Fibroblast of peridontal ligament (primary cell): Measurements from ENCODE around the gene ZNF37A.
"Not testable (repeated sequence)": the region's sequence is repeated elsewhere in the genome, so short reads cannot be mapped to it uniquely, and the experiment has no call there.

Experiments used
- DNase-seq: peaks from one replicate; pipeline ENCODE4 v3.0.0-alpha.2; 2010; ENCODE audit errors: extremely low read depth

Gene ZNF37A

DNA sequence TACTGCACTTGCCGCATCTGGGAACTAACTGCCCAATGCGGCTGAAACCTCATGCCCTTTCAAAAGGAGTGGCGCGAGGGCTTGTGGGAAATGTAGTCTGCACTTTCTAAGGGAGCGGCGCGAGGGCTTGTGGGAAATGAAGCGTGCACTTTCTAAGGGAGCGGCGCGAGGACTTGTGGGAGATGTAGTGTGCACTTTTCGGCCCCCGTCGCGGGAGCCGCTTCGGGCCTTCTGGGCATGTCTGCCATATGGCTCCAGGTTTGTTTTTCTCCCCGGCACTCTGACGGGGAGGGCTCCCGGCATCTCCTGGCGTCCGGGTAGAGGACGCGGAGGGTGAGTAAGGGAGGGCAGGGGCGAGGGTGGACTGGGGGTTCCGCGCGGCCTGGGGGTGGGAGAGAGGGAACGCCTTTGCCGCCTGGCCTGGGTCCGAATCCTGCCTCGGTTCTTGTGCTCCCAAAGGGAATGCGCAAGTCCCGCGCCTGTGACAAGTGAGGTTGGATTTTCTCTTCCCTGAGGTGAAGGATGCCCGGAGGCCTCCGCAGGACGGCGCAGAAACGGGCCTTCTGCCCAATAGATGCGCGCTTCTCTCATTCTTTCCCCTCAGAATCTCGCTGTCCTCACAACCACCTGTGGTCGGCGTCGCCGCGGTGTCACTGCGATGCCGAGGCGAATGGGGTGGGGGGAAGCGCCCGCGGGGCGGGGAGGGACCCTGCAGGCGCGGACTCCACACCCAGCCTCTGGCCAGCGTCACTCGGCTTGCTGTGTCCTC lies at the start of gene ZNF37A:
ZNF37A (plus strand) TSS at position 180 of the 769 bp plus-strand sequence. CDS start 2,281 bp downstream, outside the sequence.
- peak; percentile 95 for DNase-seq

DNA sequence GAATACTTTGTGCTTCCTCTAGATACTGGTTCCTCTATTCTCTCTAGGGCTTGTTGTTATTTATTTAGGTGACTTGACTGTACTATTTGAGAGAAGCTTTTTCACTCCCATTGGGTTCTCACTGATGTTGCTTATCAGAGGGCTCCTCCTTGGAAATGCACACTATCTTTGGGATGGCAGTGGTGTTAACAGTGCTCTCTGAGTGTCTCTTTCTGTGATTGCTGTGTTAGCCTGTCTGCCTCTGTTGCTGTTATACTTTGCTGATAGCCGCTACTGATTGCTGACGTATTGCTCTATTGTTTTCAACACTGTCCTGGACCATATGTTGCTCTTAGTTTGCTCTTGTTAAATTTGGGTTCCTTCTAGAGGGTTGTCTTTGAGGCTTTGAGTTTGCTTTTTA lies 49.0 kb upstream of the ZNF37A start:
- DNase-seq, result no peak

DNA sequence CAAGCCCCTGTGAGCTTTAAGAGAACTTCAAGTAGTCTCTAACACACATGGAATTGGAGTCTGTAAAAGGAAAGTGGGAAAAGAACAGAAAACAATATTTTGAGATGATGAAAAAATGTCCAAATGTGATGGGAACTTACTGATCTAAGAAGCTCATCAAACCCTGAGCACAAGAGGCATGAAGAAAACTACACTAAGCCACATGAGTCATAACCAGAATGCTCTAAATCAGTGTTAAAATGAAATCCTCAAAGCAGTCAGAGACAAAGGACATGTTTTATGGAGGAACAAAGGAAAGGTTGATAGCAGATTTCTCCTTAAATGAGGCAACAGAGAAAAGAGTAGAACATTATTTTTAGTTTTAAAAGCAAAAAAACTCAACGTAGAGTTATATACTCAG lies 46.5 kb upstream of the ZNF37A start:
- peak; percentile 4 for DNase-seq

DNA sequence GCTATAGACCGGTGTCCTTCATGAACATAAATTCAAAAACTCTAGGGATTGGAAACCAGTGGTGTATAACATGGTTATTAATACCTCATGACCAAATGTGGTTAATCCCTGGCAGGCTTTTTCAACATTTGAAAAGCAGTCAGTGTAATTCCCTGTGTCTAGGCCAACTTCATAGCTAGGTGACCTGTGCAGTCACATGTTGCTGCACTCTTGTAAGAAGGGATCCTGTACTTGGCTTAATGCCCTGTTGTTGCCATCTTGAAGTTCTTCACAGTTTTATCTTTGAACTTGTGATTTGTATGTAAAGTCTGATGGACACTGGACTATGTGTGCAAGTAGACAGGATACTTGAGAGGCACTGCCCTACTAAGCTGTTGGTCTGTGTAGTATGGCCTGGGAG lies 43.9 kb upstream of the ZNF37A start:
- no peak for DNase-seq

DNA sequence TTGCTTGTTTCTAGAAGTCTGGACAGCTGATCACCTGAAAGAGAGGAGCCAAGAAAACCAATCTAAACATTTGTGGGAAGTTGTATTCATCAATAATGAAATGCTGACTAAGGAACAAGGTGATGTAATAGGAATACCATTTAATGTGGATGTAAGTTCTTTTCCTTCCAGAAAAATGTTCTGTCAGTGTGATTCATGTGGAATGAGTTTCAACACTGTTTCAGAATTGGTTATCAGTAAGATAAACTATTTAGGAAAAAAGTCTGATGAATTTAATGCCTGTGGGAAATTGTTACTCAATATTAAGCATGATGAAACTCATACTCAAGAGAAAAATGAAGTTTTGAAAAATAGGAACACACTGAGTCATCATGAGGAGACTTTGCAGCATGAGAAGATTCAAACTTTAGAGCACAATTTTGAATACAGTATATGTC lies 39.8 kb upstream of the ZNF37A start:
- DNase-seq, result peak; percentile 86

DNA sequence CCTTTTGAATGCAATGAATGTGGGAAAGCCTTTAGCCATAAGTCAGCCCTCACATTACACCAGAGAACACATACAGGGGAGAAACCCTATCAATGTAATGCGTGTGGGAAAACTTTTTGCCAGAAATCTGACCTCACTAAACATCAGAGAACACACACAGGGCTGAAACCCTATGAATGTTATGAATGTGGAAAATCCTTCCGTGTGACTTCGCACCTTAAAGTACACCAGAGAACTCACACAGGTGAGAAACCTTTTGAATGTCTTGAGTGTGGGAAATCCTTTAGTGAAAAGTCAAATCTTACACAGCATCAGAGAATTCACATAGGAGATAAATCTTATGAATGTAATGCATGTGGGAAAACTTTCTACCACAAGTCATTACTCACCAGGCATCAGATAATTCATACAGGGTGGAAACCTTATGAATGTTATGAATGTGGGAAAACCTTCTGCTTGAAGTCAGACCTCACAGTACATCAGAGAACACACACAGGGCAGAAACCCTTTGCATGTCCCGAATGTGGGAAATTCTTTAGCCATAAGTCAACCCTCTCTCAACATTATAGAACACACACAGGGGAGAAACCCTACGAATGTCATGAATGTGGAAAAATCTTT lies 38.8 kb upstream of the ZNF37A start:
- DNase-seq, result not testable (repeated sequence)

DNA sequence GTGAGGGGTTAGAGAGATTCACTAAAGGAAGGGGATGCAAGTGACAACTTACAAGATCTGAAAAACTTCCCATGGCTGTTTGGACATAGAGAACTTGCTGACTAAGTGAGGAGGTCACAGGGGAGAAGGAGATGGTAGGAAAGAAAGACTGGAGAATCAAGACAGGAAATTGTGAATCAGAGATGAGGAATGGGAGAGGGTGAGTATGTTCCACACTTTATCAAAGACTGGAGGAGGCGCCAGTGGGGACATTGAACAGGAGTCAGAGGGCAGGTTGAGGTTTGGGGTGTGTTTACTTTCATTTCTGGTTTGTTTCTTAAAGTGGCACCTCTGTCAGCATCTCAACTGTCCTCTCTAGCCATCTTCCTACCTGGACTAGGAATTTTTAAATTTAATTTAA lies 24.5 kb upstream of the ZNF37A start:
- DNase-seq, result peak; percentile 53

DNA sequence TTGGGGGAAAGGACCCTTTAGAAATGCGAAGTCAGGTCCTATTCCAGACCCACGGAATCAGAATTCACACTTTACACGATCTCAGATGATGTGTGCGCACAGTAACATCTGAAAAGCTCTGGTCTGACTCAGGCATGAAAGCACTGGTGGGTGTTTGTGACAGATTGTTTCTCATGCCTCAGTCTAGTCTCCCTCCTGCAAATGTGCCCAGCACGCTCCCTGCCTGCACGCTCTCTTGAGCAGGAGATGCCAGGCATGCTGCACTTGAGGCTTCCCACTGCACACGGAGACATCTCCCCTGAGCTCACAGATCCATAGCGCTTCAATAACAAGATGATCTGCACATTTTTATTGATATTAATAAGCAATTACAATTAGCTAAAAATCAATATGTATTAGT lies 23.6 kb upstream of the ZNF37A start:
- no peak for DNase-seq

DNA sequence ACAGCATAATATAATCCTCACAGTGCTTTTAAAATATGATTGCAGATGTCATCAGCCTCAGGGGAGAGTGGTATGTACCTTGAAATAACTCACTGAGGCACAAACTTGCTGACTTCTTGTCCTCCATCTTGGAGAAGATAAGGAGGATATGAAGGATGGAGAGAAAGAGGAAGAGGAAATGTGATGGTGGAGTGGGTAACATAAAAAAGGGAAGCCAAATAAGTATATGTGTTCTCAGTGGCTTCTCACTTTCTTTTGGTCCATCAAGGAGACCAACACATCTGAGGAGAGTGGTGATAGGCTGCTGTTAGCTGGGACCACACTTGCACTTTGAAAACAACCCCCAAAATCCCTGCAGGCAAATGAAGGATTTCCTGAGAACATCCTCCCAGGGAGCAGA lies 21.6 kb upstream of the ZNF37A start:
- no peak for DNase-seq

DNA sequence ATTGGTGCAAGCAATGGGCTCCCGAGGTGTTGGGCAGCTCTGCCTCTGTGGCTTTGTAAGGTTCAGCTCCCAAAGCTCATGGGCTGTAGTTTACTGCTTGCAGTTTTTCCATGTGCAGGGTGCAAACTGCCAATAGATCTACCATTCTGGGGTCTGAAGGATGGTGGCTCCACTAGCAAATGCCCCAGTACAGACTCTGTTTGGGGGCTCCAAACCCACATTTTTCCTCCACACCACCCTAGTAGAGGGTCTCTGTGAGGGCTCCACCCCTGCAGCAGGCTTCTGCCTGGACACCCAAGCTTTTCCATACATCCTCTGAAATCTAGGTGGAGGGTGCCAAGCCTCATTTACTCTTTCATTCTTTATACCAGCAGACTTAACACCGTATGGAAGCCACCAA lies 17.4 kb upstream of the ZNF37A start:
- no peak for DNase-seq

DNA sequence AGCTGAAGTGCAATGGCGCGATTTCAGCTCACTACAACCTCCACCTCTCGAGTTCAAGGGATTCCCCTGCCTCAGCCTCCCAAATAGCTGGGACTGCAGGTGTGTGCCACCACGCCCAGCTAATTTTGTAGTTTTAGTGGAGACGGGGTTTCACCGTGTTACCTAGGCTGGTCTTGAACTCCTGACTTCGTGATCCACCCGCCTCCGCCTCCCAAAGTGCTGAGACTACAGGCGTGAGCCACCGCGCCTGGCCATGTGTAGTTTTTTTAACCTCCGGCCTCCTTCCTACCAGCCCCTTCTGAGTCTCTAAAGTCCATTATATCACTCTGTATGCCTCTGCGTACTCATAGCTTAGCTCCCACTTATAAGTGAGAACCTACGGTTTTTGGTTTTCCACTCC lies 819 bp upstream of the ZNF37A start:
- not testable (repeated sequence) for DNase-seq

DNA sequence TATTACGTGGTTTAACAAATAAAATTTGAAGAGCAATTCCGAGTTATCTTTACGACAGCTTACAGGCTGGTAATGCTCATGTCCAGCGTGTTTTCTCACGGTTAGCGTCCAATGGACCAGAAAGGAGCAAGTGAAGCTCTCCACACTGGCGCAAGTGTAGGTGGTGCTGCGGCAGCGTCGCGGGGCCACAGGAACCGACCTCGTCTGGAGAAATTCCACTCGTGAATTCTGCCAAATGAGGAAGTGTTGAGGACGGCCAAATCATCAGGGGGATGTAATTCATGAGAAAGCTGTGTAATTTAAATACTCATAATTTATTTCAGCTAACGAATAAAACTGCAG lies 350 bp upstream of the ZNF37A start:
- no peak for DNase-seq

DNA sequence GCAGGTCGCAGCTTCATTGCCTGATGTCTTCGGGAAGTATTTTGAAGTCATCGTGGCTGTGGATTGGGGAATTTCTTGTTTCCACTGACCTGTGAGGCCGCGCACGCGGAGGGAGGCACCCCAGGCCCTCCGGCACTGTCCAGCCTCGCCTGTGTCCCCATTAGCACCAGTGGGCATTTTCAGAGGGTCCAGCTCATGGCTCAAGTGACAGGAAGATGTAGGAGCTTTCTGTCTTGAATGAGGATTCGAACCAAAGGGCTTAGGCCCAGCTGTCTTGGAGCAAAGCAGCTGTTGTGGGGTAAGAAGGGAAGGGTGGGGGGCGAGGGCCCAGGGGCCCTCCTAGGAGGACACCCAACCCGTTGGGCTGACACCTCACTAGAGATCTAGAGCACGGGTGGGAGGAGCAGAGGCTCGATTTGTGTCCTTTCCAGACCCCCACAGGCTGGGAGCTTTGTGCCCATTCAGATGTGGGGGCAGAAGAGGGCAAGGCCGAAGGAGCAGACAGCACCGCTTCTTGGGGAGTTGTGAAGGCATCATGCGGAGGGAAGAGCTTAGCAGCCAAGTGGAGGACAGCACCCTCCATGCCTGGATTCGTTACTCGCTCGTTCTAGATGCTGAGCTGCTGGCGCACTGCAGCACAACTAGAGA lies 914 bp downstream of the ZNF37A start:
- peak; percentile 17 for DNase-seq

DNA sequence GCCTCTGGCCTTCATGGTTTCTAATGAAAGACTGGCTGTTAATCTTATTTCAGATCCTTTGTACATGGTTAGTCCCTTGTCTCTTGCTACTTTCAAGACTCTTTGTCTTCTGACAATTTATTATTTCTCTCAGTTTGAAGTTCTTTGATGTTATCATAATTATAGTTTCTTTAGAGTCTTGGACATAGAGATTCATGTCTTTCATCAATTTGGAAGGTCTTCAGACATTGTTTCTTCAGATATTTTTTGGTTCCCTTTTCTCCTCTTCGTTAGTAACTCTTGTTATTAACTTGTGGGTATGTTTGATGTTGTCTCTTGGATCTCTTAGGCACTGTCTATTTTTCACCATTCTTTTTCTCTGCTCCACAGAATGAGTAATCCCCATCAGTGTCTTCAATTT lies 8.7 kb downstream of the ZNF37A start:
- no peak for DNase-seq

DNA sequence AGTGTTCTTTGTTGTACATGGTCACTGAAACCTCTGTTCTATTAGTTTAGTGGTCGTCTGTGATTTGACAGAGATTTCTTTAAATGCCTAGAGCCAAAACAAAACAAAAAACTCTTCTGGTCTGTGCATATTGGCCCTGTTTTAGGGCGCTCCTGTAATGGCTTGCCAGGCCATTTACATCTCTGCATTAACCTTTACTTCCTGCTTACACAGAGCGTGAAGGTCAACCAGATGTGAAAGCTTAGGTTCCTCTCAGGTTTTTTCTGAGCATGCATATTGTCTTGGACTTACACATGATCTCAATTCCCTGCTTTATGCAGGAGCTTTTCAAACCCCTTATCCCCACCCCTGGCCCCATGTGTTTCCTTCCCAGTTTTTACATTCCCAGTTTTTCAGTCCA lies 9.6 kb downstream of the ZNF37A start:
- no peak for DNase-seq

DNA sequence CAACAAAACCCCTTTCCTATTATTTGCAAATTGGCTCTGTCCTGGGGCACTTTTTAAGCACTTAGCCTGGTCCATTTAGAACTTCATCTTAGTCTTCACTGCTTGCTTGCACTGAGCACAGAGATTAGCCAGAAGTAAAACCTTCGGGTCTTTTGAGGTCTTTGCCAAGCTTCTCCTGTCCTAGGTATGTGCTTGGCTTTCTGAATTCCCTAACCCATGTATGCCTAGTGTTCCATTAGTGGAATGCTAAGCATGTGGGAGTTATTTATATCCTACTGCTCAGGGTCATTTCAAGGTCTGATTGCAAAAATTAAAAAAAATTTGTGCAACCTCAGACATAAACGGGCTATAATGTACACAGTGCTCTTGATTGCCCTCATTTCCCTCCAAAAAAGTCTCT lies 18.0 kb downstream of the ZNF37A start:
- DNase-seq, result no peak

DNA sequence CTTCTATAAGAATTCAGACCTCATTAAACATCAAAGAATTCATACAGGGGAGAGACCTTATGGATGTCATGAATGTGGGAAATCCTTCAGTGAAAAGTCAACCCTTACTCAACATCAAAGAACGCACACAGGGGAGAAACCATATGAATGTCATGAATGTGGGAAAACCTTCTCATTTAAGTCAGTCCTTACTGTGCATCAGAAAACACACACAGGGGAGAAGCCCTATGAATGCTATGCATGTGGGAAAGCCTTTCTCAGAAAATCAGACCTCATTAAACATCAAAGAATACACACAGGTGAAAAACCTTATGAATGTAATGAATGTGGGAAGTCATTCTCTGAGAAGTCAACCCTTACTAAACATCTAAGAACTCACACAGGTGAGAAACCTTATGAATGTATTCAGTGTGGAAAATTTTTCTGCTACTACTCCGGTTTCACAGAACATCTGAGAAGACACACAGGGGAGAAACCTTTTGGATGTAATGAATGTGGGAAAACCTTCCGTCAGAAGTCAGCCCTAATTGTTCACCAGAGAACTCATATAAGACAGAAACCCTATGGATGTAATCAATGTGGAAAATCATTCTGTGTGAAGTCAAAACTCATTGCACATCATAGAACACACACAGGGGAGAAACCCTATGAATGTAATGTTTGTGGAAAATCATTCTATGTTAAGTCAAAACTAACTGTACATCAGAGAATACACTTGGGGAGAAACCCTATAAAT lies 24.1 kb downstream of the ZNF37A start:
- peak; percentile 21 for DNase-seq

DNA sequence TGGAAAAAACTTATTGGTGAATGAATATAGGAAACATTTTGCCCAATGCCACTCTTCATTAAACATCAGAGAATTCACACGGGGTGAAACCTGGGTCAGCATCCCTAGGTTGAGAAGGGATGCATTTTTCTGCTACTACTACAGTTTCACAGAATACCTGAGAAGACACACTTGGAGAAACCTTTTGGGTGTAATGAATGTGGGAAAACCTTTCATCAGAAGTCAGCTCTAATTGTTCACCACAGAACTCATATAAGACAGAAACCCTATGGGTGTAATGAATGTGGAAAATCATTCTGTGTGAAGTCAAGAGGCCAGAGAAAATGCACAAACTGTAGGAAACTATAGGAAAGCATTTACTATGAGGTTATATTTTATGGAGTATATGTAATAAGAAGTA lies 24.9 kb downstream of the ZNF37A start:
- DNase-seq, result no peak

DNA sequence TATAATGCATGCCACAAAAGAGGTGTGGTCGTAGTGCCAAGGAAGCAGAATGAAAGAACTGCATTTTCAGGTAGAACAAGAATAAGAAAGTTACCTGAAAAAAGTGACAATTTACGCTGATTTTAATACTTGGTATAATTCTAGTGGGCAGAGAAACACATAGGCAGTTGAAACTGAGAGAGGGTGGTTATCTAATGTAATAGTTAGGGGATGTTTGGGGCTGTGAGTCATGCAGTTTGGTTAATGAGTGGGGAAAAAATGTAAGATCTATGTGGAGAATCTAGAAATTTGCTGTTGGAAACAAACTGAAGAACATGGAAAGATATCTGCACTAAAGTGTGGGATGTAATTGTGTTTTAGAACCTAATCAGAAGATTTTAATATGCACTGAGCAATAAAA lies 33.7 kb downstream of the ZNF37A start:
- DNase-seq, result no peak

DNA sequence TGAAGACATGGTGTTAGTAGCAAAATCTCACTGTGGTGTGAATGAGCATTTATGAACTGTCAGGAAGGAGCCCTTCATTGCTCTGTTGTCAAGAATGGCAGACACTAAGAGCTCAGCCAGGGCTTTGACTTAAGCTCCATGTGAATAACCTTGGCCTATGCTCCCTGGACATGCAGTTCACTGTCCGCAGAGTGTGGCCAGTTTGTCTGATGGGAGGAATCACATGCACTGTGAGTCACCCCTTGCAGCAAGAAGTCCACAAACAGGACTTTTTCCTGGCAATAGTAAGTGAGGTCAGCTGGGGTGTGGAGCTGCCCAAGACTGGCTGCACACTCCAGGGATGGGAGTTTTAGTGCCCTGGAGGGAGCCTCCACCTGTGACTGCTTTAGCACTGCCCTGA lies 49.5 kb downstream of the ZNF37A start:
- no peak for DNase-seq

DNA sequence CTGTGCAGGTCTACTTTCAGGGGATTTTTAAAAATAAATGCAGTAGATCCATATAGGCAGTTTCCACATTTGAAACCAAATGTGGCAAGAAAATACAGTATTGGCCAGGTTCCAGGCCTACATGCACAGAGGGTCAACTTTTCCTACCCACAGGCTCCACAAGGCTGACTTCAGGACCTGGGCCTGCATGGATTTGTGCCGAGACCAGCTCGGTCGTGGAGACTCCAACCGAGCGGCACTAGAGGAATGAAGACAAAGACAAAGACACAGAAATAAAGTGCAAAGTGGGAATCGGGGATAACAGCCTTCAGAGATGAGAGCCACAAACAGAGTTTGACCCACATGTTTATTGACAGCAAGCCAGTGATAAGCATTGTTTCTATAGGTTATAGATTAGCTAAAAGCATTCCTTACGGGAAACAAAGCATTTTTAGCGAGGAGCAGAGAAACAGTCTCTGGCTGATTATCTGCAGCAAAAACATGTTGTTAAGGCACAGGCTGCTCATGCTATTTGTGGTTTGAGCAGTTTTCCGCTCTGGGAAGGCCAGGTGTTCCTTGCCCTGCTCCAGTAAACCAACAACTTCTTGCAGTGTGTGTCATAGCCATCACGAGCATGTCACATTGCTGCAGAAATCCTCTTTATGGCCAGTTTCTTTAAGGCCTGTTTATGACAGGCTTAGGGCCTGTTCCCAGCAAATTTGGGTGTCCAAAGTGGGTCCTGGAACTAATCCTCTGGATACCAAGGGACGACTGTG lies 52.6 kb downstream of the ZNF37A start:
- peak; percentile 1 for DNase-seq

DNA sequence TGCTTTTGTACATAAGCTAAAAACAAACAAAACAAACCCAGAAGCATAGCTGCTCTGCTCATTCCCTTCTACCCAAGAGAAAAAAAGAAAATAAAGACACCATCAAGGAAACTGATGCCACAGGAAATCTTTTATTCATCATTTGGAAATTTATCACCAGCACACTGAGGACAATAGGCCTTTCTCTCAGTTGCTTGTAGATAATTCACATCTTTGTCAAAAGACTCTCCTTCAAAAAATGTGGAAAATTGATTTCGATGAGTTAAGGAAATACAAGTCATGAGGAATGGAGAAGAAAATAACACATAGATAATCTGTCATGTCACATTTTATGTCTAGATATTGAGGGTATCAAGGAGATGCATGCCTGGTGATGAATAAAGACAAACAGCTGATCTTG lies 53.5 kb downstream of the ZNF37A start:
- no peak for DNase-seq
